Naive thymus-derived CD4-positive, alpha-beta T cell (primary cell): Measurements from ENCODE around the gene SEC24C. TPM values are rescaled to one million over a fixed set of nuclear protein-coding genes. Genes with fewer than 3 reads are reported as not detected.

Experiments used
- ATAC-seq: fragments of 150-1000 bp; cut with Tn5 transposase; 2 replicates; pipeline ENCODE4 v1.10.0; 2021; ENCODE audit warnings: mild to moderate bottlenecking, moderate library complexity
- CTCF ChIA-PET: fragments of 350-600 bp; sonication (Branson Sonifier 250); formaldehyde crosslinking; loops from one replicate; lab custom pipeline; 2021; ENCODE audit warnings: antibody characterized with exemption; lab: Charles Lee
- POLR2A ChIA-PET: fragments of 350-600 bp; sonication (Branson Sonifier 250); formaldehyde crosslinking; loops from one replicate; lab custom pipeline; 2021; ENCODE audit warnings: antibody characterized with exemption, inconsistent platforms; lab: Charles Lee
- DNase-seq, 9 donors: peaks; one replicate each; pipeline versions ENCODE4 v3.0.0 to v3.0.0-alpha.2; 2020 to 2022; ENCODE audit warnings: mixed read lengths in 1 of 9
- H3K27ac ChIP-seq: one replicate; pipeline ENCODE4 v1.7.0; 2013; ENCODE audit warnings: mild to moderate bottlenecking, low read depth, low read length, moderate library complexity
- H3K27me3 ChIP-seq, 2 donors: one replicate each; pipeline ENCODE4 v1.7.0; 2013; ENCODE audit warnings: low read length in 2 of 2, mild to moderate bottlenecking in 2 of 2, moderate library complexity in 2 of 2; ENCODE audit not compliant: control insufficient read depth in 2 of 2, insufficient read depth in 2 of 2
- H3K36me3 ChIP-seq, 3 experiments: 1 replicate in 2 of 3; 2 replicates in 1 of 3; pipeline ENCODE4 v1.7.0; 2013; ENCODE audit warnings: low read length in 3 of 3, mild to moderate bottlenecking in 3 of 3, moderate library complexity in 1 of 3; ENCODE audit not compliant: insufficient read depth in 3 of 3, control insufficient read depth in 2 of 3
- H3K4me1 ChIP-seq, 2 donors: one replicate each; pipeline ENCODE4 v1.7.0; 2013; ENCODE audit warnings: low read length in 2 of 2, mild to moderate bottlenecking in 2 of 2, moderate library complexity in 1 of 2; ENCODE audit not compliant: control insufficient read depth in 2 of 2, insufficient read depth in 2 of 2
- H3K4me3 ChIP-seq: 2 replicates; pipeline ENCODE4 v1.7.0; 2013; ENCODE audit warnings: mild to moderate bottlenecking, low read length
- H3K9me3 ChIP-seq, 3 experiments: 1 replicate in 2 of 3; 2 replicates in 1 of 3; pipeline ENCODE4 v1.7.0; 2013; ENCODE audit warnings: low read length in 3 of 3; ENCODE audit not compliant: control insufficient read depth in 2 of 3
- H3K27ac Mint-ChIP-seq, 9 donors: one replicate each; pipeline ENCODE4 v1.8.0; 2020 to 2022; ENCODE audit warnings: mixed read lengths in 9 of 9, mild to moderate bottlenecking in 8 of 9, moderate library complexity in 5 of 9, inconsistent platforms in 2 of 9
- H3K27me3 Mint-ChIP-seq, 5 donors: one replicate each; pipeline ENCODE4 v1.8.0; 2021 to 2022; ENCODE audit warnings: mixed read lengths in 5 of 5, mild to moderate bottlenecking in 1 of 5
- H3K36me3 Mint-ChIP-seq, 5 donors: one replicate each; pipeline ENCODE4 v1.8.0; 2020 to 2022; ENCODE audit warnings: mixed read lengths in 5 of 5, mild to moderate bottlenecking in 3 of 5, inconsistent platforms in 1 of 5
- H3K4me1 Mint-ChIP-seq, 7 donors: one replicate each; pipeline ENCODE4 v1.8.0; 2020 to 2022; ENCODE audit warnings: mixed read lengths in 7 of 7, mild to moderate bottlenecking in 3 of 7, inconsistent platforms in 1 of 7
- H3K4me3 Mint-ChIP-seq, 10 donors: one replicate each; pipeline ENCODE4 v1.8.0; 2020 to 2022; ENCODE audit warnings: mild to moderate bottlenecking in 10 of 10, mixed read lengths in 10 of 10, moderate library complexity in 6 of 10, inconsistent platforms in 2 of 10
- H3K9me3 Mint-ChIP-seq, 11 donors: one replicate each; pipeline ENCODE4 v1.8.0; 2020 to 2022; ENCODE audit warnings: mixed read lengths in 11 of 11, mild to moderate bottlenecking in 4 of 11, inconsistent platforms in 1 of 11, moderate library complexity in 1 of 11
- intact Hi-C, 2 donors: fragments of 100-400 bp; cut with micrococcal nuclease; formaldehyde crosslinking; loops; one replicate each; pipeline ENCODE4 v1.15.1; 2023
- polyA plus RNA-seq, 2 donors: library from polyadenylated mRNA; unstranded; fragments of 300-500 nt; fragmentation: Illumina TruSeq; gene quantifications; one replicate each; pipeline ENCODE4 v1.2.3, GENCODE V29; 2021
- total RNA-seq, 6 experiments: library from RNA in 5 of 6; stranded (reverse) in 5 of 6; gene quantifications; 1 replicate in 5 of 6; 2 replicates in 1 of 6; pipeline ENCODE4 v1.2.3 and lab custom pipeline; 2021 to 2026

Gene SEC24C
- total and polyA plus RNA-seq, 7 experiments from 2014 or later = 23.3 to 122 (median 82.2) TPM

GRCh38 chr10:73796766-73797165, 52.6 kb downstream of the SEC24C start:
- Histone ChIP-seq H3K4me1 (no peaks in the 10 kb centered on the region), H3K4me3 (no peak overlapping the region), H3K27ac (no peak overlapping the region), H3K36me3 (peaks cover 15 to 78% (median 23%) of the 10 kb centered on the region in 3 experiments), H3K27me3 (no peaks in the 10 kb centered on the region), H3K9me3 (no peaks in the 10 kb centered on the region)
- Mint-ChIP-seq H3K36me3 (peaks cover 4 to 28% (median 18%) of the 10 kb centered on the region in 5 donors), H3K27ac (peak overlapping the region in 6 of 9 donors; percentile 6 to 81 (median 48)), H3K4me3 (no peak overlapping the region), H3K4me1 (peaks cover 0 to 10% (median 5%) of the 10 kb centered on the region in 7 donors), H3K9me3 (peaks cover 0 to 1% (median 0%) of the 10 kb centered on the region in 11 donors), H3K27me3 (no peaks in the 10 kb centered on the region)
- no peak for DNase-seq
- intact Hi-C loops = no loop called here
- CTCF ChIA-PET = no interaction called here
- no peak for ATAC-seq
- POLR2A ChIA-PET = interaction anchor here (6.4 kb wide), 1 partner anchor 11 kb away, joined by 42 read pairs; no protein-coding TSS in a partner anchor

GRCh38 chr10:73797324-73798025, 53.3 kb downstream of the SEC24C start:
- peak overlapping the region in 5 of 9 donors; percentile 32 to 68 (median 58) for H3K27ac Mint-ChIP-seq
- intact Hi-C loops = loop anchor here in 1 of 2 donors (2.0 kb wide), 1 partner anchor 13 kb away; the partner anchor contains the start of gene ZSWIM8
- ATAC-seq (no peak), DNase-seq (no peak)
- peaks cover 0 to under 1% (median 0%) of the 10 kb centered on the region in 11 donors for H3K9me3 Mint-ChIP-seq
- H3K36me3 Mint-ChIP-seq = peaks cover 4 to 31% (median 18%) of the 10 kb centered on the region in 5 donors
- H3K36me3 ChIP-seq = peaks cover 15 to 78% (median 28%) of the 10 kb centered on the region in 3 experiments
- H3K27ac ChIP-seq = no peak overlapping the region
- ChIA-PET POLR2A (interaction anchor here (0.6 kb wide), 1 partner anchor 16 kb away, joined by 4 read pairs; no protein-coding TSS in a partner anchor), CTCF (no interaction called here)
- no peak overlapping the region for H3K4me3 ChIP-seq
- H3K27me3 ChIP-seq = no peaks in the 10 kb centered on the region
- H3K4me1 Mint-ChIP-seq = peaks cover 0 to 8% (median 5%) of the 10 kb centered on the region in 7 donors
- peak overlapping the region in 1 of 10 donors; percentile 14 for H3K4me3 Mint-ChIP-seq
- H3K4me1 ChIP-seq = no peaks in the 10 kb centered on the region
- H3K27me3 Mint-ChIP-seq = no peaks in the 10 kb centered on the region
- no peaks in the 10 kb centered on the region for H3K9me3 ChIP-seq

- Mint-ChIP-seq H3K9me3 (no peaks in the 10 kb centered on the region), H3K36me3 (peaks cover 4 to 34% (median 20%) of the 10 kb centered on the region in 5 donors), H3K27me3 (no peaks in the 10 kb centered on the region), H3K4me3 (no peak overlapping the region), H3K27ac (peak overlapping the region in 6 of 9 donors; percentile 2 to 68 (median 38)), H3K4me1 (peaks cover 0 to 8% (median 5%) of the 10 kb centered on the region in 7 donors)
- Histone ChIP-seq H3K4me1 (no peaks in the 10 kb centered on the region), H3K27ac (no peak overlapping the region), H3K9me3 (no peaks in the 10 kb centered on the region), H3K36me3 (peaks cover 18 to 78% (median 32%) of the 10 kb centered on the region in 3 experiments), H3K27me3 (no peaks in the 10 kb centered on the region), H3K4me3 (no peak overlapping the region)
- intact Hi-C loops = loop anchor here in 1 of 2 donors (2.0 kb wide), 1 partner anchor 13 kb away; the partner anchor contains the start of gene ZSWIM8
- DNase-seq (no peak), ATAC-seq (no peak)
- POLR2A ChIA-PET = interaction anchor here (0.6 to 3.3 kb wide), 4 partner anchors 12 to 55 kb away, joined by 3 to 18 read pairs (median 4); no protein-coding TSS in a partner anchor
- CTCF ChIA-PET = no interaction called here
These were observed 53.9 kb downstream of the SEC24C start for GRCh38 chr10:73798087-73798486.

GRCh38 chr10:73798927-73799560, 54.9 kb downstream of the SEC24C start:
- Histone ChIP-seq H3K27ac (no peak overlapping the region), H3K36me3 (peaks cover 22 to 78% (median 38%) of the 10 kb centered on the region in 3 experiments), H3K9me3 (no peaks in the 10 kb centered on the region), H3K4me1 (no peaks in the 10 kb centered on the region), H3K27me3 (no peaks in the 10 kb centered on the region), H3K4me3 (no peak overlapping the region)
- Mint-ChIP-seq H3K27me3 (no peaks in the 10 kb centered on the region), H3K4me1 (peaks cover 0 to 14% (median 10%) of the 10 kb centered on the region in 7 donors), H3K27ac (peak overlapping the region in 6 of 9 donors; percentile 10 to 59 (median 54)), H3K36me3 (peaks cover 11 to 39% (median 18%) of the 10 kb centered on the region in 5 donors), H3K9me3 (peaks cover 0 to 2% (median 0%) of the 10 kb centered on the region in 11 donors), H3K4me3 (no peak overlapping the region)
- peak; percentile 33 for ATAC-seq
- POLR2A ChIA-PET = interaction anchor here (0.6 to 3.3 kb wide), 8 partner anchors 9 to 40 kb away, joined by 3 to 18 read pairs (median 3); a partner anchor contains a TSS
- CTCF ChIA-PET = no interaction called here
- intact Hi-C loops = loop anchor here in 1 of 2 donors (2.0 kb wide), 1 partner anchor 14 kb away; the partner anchor contains the start of gene ZSWIM8
- no peak for DNase-seq

GRCh38 chr10:73799899-73800559, 55.9 kb downstream of the SEC24C start:
- POLR2A ChIA-PET = interaction anchor here (0.6 to 12.8 kb wide), 5 partner anchors 10 to 507 kb away, joined by 3 to 150 read pairs (median 3); partner anchors contain the start of genes CHCHD1 and ZSWIM8
- CTCF ChIA-PET = no interaction called here
- Histone ChIP-seq H3K9me3 (no peaks in the 10 kb centered on the region), H3K4me1 (no peaks in the 10 kb centered on the region), H3K27me3 (no peaks in the 10 kb centered on the region), H3K4me3 (no peak overlapping the region), H3K36me3 (peaks cover 19 to 77% (median 29%) of the 10 kb centered on the region in 3 experiments), H3K27ac (no peak overlapping the region)
- Mint-ChIP-seq H3K9me3 (peaks cover 0 to 2% (median 0%) of the 10 kb centered on the region in 11 donors), H3K4me1 (peaks cover 0 to 14% (median 11%) of the 10 kb centered on the region in 7 donors), H3K36me3 (peaks cover 11 to 32% (median 17%) of the 10 kb centered on the region in 5 donors), H3K27ac (peak overlapping the region in 7 of 9 donors; percentile 34 to 65 (median 60)), H3K27me3 (no peaks in the 10 kb centered on the region), H3K4me3 (peak overlapping the region in 1 of 10 donors; percentile 16)
- intact Hi-C loops = loop anchor here in 1 of 2 donors (1.0 to 2.0 kb wide), 2 partner anchors 11 to 15 kb away; partner anchors contain the start of genes NDST2 and ZSWIM8
- DNase-seq (no peak), ATAC-seq (no peak)
